ENCODE results near the gene THSD7A. TPM values are rescaled to one million over a fixed set of nuclear protein-coding genes. Genes with fewer than 3 reads are reported as not detected.
A peak's percentile ranks its signal among the peaks of the same experiment; 100 is the strongest.

The THSD7A gene
- total and polyA plus RNA-seq, 9 of the 15 experiments (the other 6 are each of a cell fraction or from before 2014, with no cell fraction given): 0.01 to 0.02 TPM; not detected in 7

DNA sequence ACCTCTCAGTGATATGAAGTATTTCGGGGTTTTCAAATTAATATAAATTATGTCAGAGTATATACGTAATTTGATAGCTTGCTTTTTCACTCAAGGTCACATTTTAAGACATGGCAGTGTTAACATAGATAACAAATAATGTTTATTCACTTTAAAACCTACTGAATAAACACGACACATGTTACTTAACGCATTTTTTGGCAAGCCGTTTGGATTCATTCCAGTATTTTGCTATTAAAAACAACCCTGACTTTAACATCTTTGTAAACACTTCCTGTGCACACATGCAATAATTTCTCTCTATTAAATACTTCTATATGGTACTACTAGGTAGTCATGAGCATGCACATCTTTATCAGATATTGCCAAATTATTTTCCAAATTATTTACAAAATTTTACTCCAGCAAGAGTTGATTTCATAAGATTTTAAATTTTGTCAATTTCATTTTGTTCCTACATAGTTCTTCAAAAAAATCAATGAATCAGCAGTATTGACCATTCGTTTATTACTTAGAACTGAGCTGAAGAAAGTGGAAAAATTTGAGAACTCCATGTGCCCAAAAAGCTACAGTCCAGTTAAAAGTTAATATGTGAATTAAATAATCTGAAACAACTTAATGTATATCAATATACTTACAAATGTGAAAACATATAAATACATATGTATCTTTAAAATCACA is 26.8 kb upstream of the THSD7A start:
- intact Hi-C loops (cut with micrococcal nuclease) (no loop called here), in situ Hi-C loops (cut with MboI) (no loop called here)
- DNase-seq (ENCODE audit: extremely low read depth in 1 of 4, low spot score in 3 of 4) (no peak), ATAC-seq (no peak), FAIRE-seq (no peak)
- 2% methylated on average over 6 of the region's 6 CpGs for WGBS (ENCODE audit: insufficient coverage, low coverage, missing lambda C conversion rate)
- Histone ChIP-seq H3K36me3 (ENCODE audit: control insufficient read depth, insufficient read depth, low read length) (no peaks in the 10 kb centered on the region), H4K20me1 (replicated peaks; ENCODE audit: control insufficient read depth, insufficient read depth, low read length) (no peaks in the 10 kb centered on the region), H3K79me2 (ENCODE audit: control insufficient read depth, insufficient read depth, low read length) (no peaks in the 10 kb centered on the region), H3K9me3 (replicated peaks; ENCODE audit: control insufficient read depth, insufficient read depth, low read depth, low read length) (no peaks in the 10 kb centered on the region), H3K9me1 (ENCODE audit: control insufficient read depth, insufficient read depth, low read length) (no peaks in the 10 kb centered on the region), H3K4me2 (ENCODE audit: insufficient read depth, low read length) (no peak overlapping the region), H3K27me3 (ENCODE audit: control insufficient read depth in 2 of 2, insufficient read depth in 2 of 2, low read length in 2 of 2) (no peaks in the 10 kb centered on the region), H3K4me1 (replicated peaks in 1 of 2; ENCODE audit: control insufficient read depth in 2 of 2, insufficient read depth in 2 of 2, low read length in 2 of 2) (no peaks in the 10 kb centered on the region), H3K4me3 (no peak overlapping the region), H2AFZ (ENCODE audit: low read depth, low read length) (no peak overlapping the region), H3K27ac (ENCODE audit: extremely low read depth, low read depth, low read length) (no peak overlapping the region), H3K9ac (ENCODE audit: insufficient read depth in 1 of 2, low read depth in 2 of 2, low read length in 2 of 2) (no peak overlapping the region)
- POLR2A ChIA-PET: no interaction called here
- no TSS peak for BruUV-seq (replicated peaks)
- CTCF ChIA-PET (ENCODE audit: low intra/inter-chr PET ratio): no interaction called here
- TF ChIP-seq, protein P1, sequence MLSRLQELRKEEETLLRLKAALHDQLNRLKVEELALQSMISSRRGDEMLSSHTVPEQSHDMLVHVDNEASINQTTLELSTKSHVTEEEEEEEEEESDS (CRISPR knock-in tag; IDR thresholded peaks at IDR 0.05): no peak
- TF ChIP-seq ZNF316 (IDR thresholded peaks at IDR 0.05) (peak; percentile 65), RBM34 (IDR thresholded peaks at IDR 0.05; ENCODE audit: borderline replicate concordance, insufficient read depth, low read length) (no peak), SREBF1 (IDR thresholded peaks at IDR 0.05; ENCODE audit: borderline replicate concordance, low read depth, low read length) (no peak), RBFOX2 (IDR thresholded peaks at IDR 0.05; ENCODE audit: low read depth, low read length) (no peak), ZC3H11A (IDR thresholded peaks at IDR 0.05; ENCODE audit: low read depth, low read length) (no peak), KDM2B (CRISPR knock-in tag; IDR thresholded peaks at IDR 0.05) (no peak), STAT5B (CRISPR knock-in tag; IDR thresholded peaks at IDR 0.05) (no peak), MAFK (IDR thresholded peaks at IDR 0.05; ENCODE audit: low read length) (peak; percentile 12; the same call in 1 of the 2 replicates), RAD21 (CRISPR knock-in tag; conservative IDR thresholded peaks at IDR 0.05 in 1 of 2, IDR thresholded peaks at IDR 0.05 in 1 of 2) (no peak), ZNF407 (IDR thresholded peaks at IDR 0.05; ENCODE audit: low read depth) (no peak)
- TF ChIP-seq, protein P2, sequence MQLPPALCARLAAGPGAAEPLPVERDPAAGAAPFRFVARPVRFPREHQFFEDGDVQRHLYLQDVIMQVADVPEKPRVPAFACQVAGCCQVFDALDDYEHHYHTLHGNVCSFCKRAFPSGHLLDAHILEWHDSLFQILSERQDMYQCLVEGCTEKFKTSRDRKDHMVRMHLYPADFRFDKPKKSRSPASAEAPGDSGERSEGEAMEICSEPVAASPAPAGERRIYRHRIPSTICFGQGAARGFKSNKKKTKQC (CRISPR knock-in tag; IDR thresholded peaks at IDR 0.05): no peak
